ENCODE results near the gene CALHM5. TPM values are rescaled to one million over a fixed set of nuclear protein-coding genes. Genes with fewer than 3 reads are reported as not detected.

Gene CALHM5
- total and polyA plus RNA-seq, 9 of the 15 experiments (the other 6 are each of a cell fraction or from before 2014, with no cell fraction given): under 0.01 to 0.05 (median 0.02) TPM; not detected in 2

GRCh38 chr6:116507324-116507723 is 4.1 kb upstream of the CALHM5 start (continued):
- no peak for TF ChIP-seq NR0B1 (IDR thresholded peaks at IDR 0.05; ENCODE audit: partially characterized antibody)
- TF ChIP-seq GTF2A2 (tag; IDR thresholded peaks at IDR 0.05): no peak
- no peak for TF ChIP-seq MYNN (IDR thresholded peaks at IDR 0.05)
- TF ChIP-seq MYNN (CRISPR knock-in tag; IDR thresholded peaks at IDR 0.05): no peak
- no peak for TF ChIP-seq ZNF165 (CRISPR knock-in tag; IDR thresholded peaks at IDR 0.05; ENCODE audit: borderline replicate concordance)
- no peak for TF ChIP-seq LEF1 (IDR thresholded peaks at IDR 0.05)
- no peak for TF ChIP-seq ZNF436 (CRISPR knock-in tag; IDR thresholded peaks at IDR 0.05)
- TF ChIP-seq GABPB1 (CRISPR knock-in tag; IDR thresholded peaks at IDR 0.05): no peak
- TF ChIP-seq PRDM10 (IDR thresholded peaks at IDR 0.05; ENCODE audit: partially characterized antibody): no peak
- no peak for TF ChIP-seq MIER1 (IDR thresholded peaks at IDR 0.05; ENCODE audit: low read depth)
